Neural cell (in vitro differentiated cells): ENCODE data around the gene ADGRB3. TPM values are rescaled to one million over a fixed set of nuclear protein-coding genes. Genes with fewer than 3 reads are reported as not detected.

Source experiments
- H2AFZ ChIP-seq: fragments of 200-600, 300-800 bp; sonication (generic), shearing (Covaris generic); 2 replicates; pipeline ENCODE4 v1.6.0; 2014; ENCODE audit warnings: low read depth, mild to moderate bottlenecking, antibody characterized with exemption, low read length, moderate library complexity
- H3F3A ChIP-seq: fragments of 200-600 bp; shearing (Covaris generic); 2 replicates; pipeline ENCODE4 v1.6.1; 2016; ENCODE audit warnings: mild to moderate bottlenecking, moderate library complexity, mixed read lengths, antibody characterized with exemption, low read length; ENCODE audit not compliant: insufficient read depth, poor library complexity, severe bottlenecking
- H3K27ac ChIP-seq: fragments of 200-600, 300-800 bp; sonication (generic), shearing (Covaris generic); 2 replicates; pipeline ENCODE4 v1.5.1; 2014; ENCODE audit warnings: mild to moderate bottlenecking, low read length, moderate library complexity
- H3K27me3 ChIP-seq: fragments of 300-800, 200-600 bp; sonication (generic), shearing (Covaris generic); 2 replicates; pipeline ENCODE4 v1.6.0; 2014; ENCODE audit warnings: mild to moderate bottlenecking, low read depth, low read length, moderate library complexity; ENCODE audit not compliant: insufficient read depth
- H3K36me3 ChIP-seq: fragments of 300-800, 200-600 bp; sonication (generic), shearing (Covaris generic); 2 replicates; pipeline ENCODE4 v1.5.1; 2014; ENCODE audit warnings: mild to moderate bottlenecking, antibody characterized with exemption, low read length, moderate library complexity; ENCODE audit not compliant: insufficient read depth
- H3K4me2 ChIP-seq: fragments of 300-800, 200-600 bp; sonication (generic), shearing (Covaris generic); 2 replicates; pipeline ENCODE4 v1.6.0; 2014; ENCODE audit warnings: mild to moderate bottlenecking, low read length
- H3K4me3 ChIP-seq: fragments of 300-800, 200-600 bp; sonication (generic), shearing (Covaris generic); 2 replicates; pipeline ENCODE4 v1.5.1; 2014; ENCODE audit warnings: mild to moderate bottlenecking, low read length, moderate library complexity
- H3K79me2 ChIP-seq: fragments of 200-600 bp; shearing (Covaris generic); replicated peaks from 2 replicates; pipeline ENCODE4 v1.6.0; 2014; ENCODE audit warnings: mild to moderate bottlenecking, low read length, moderate library complexity; ENCODE audit not compliant: insufficient read depth
- H3K9ac ChIP-seq: fragments of 300-800, 200-600 bp; sonication (generic), shearing (Covaris generic); 2 replicates; pipeline ENCODE4 v1.6.1; 2016; ENCODE audit warnings: mild to moderate bottlenecking, low read length, mixed read lengths
- H3K9me2 ChIP-seq: fragments of 200-600 bp; shearing (Covaris generic); 2 replicates; pipeline ENCODE4 v1.6.1; 2016; ENCODE audit warnings: mild to moderate bottlenecking, low read length, mixed read lengths; ENCODE audit not compliant: insufficient read depth
- H3K9me3 ChIP-seq: fragments of 200-600, 300-800 bp; sonication (generic), shearing (Covaris generic); 2 replicates; pipeline ENCODE4 v1.6.1; 2016; ENCODE audit warnings: mild to moderate bottlenecking, mixed run types, low read length, moderate library complexity, mixed read lengths
- H4K20me1 ChIP-seq: fragments of 200-600 bp; shearing (Covaris generic); 2 replicates; pipeline ENCODE4 v1.6.1; 2016; ENCODE audit warnings: mild to moderate bottlenecking, mixed run types; ENCODE audit not compliant: insufficient read depth
- EP300 ChIP-seq: fragments of 450-650 bp; conservative IDR thresholded peaks from 2 replicates; pipeline ENCODE4 v1.6.1; 2014; ENCODE audit warnings: antibody characterized with exemption, mild to moderate bottlenecking, moderate library complexity; ENCODE audit not compliant: poor library complexity, severe bottlenecking
- EZH2 ChIP-seq: fragments of 200-600, 300-800 bp; shearing (Covaris generic), sonication (generic); IDR thresholded peaks from 2 replicates; pipeline ENCODE4 v1.6.1; 2014; ENCODE audit warnings: antibody characterized with exemption, low read length, borderline replicate concordance, mild to moderate bottlenecking; ENCODE audit not compliant: insufficient read depth, poor library complexity, severe bottlenecking
- MXI1 ChIP-seq: fragments of 450-650 bp; conservative IDR thresholded peaks from 2 replicates; pipeline ENCODE4 v1.6.1; 2014; ENCODE audit warnings: antibody characterized with exemption, mild to moderate bottlenecking; ENCODE audit not compliant: poor library complexity, severe bottlenecking
- POLR2AphosphoS5 ChIP-seq: IDR thresholded peaks from 2 replicates; pipeline ENCODE4 v1.6.1; 2012
- RAD21 ChIP-seq: fragments of 450-650 bp; conservative IDR thresholded peaks from 2 replicates; pipeline ENCODE4 v1.6.1; 2014; ENCODE audit warnings: antibody characterized with exemption, mild to moderate bottlenecking, moderate library complexity
- polyA plus RNA-seq: library from polyadenylated mRNA; depleted of rRNA; stranded (reverse); fragments of >200 nt; gene quantifications from 2 replicates; pipeline ENCODE4 v1.2.3, GENCODE V29; 2014
- TF ChIP-seq, protein P1 (sequence below): fragments of 450-650 bp; IDR thresholded peaks from 2 replicates; pipeline ENCODE4 v1.5.1; 2014; ENCODE audit warnings: antibody characterized with exemption, mild to moderate bottlenecking, moderate library complexity; ENCODE audit not compliant: poor library complexity, severe bottlenecking
- TF ChIP-seq, protein P2 (sequence below): IDR thresholded peaks from 2 replicates; pipeline ENCODE4 v1.6.1; 2012; ENCODE audit warnings: borderline replicate concordance

The ADGRB3 gene
- polyA plus RNA-seq, 1 donor from 2014 or later, result 66.5 TPM

DNA sequence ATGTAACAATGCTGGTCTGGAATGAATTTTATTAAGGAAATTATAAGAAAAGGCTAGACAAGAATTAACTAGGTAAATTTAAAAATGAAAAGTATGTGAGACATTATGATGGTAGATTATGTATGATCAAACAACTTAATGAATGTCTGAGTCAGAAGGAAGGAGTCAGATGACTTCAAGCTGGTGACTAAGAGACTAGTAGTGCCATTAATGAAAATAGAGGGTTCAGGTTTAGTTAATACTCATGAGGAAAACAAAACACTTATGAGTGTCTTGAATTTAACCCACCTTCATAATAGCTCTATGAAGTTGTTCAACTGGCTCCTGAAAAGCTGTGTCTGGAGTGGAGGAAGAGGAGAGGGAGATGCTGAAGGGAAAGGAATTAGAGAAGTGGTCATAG lies 256.3 kb downstream of the ADGRB3 start:
- Histone ChIP-seq H2AFZ (no peak overlapping the region), H3K79me2 (no peaks in the 10 kb centered on the region), H4K20me1 (no peaks in the 10 kb centered on the region), H3F3A (no peaks in the 10 kb centered on the region), H3K9me2 (no peaks in the 10 kb centered on the region), H3K9ac (no peak overlapping the region), H3K36me3 (no peaks in the 10 kb centered on the region), H3K9me3 (no peaks in the 10 kb centered on the region), H3K4me2 (no peak overlapping the region), H3K27me3 (no peaks in the 10 kb centered on the region), H3K27ac (no peak overlapping the region), H3K4me3 (no peak overlapping the region)
- TF ChIP-seq, protein P1, sequence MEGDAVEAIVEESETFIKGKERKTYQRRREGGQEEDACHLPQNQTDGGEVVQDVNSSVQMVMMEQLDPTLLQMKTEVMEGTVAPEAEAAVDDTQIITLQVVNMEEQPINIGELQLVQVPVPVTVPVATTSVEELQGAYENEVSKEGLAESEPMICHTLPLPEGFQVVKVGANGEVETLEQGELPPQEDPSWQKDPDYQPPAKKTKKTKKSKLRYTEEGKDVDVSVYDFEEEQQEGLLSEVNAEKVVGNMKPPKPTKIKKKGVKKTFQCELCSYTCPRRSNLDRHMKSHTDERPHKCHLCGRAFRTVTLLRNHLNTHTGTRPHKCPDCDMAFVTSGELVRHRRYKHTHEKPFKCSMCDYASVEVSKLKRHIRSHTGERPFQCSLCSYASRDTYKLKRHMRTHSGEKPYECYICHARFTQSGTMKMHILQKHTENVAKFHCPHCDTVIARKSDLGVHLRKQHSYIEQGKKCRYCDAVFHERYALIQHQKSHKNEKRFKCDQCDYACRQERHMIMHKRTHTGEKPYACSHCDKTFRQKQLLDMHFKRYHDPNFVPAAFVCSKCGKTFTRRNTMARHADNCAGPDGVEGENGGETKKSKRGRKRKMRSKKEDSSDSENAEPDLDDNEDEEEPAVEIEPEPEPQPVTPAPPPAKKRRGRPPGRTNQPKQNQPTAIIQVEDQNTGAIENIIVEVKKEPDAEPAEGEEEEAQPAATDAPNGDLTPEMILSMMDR, result no peak
- TF ChIP-seq POLR2AphosphoS5 (no peak), EP300 (no peak), MXI1 (no peak), EZH2 (no peak), RAD21 (no peak)
- TF ChIP-seq, protein P2, sequence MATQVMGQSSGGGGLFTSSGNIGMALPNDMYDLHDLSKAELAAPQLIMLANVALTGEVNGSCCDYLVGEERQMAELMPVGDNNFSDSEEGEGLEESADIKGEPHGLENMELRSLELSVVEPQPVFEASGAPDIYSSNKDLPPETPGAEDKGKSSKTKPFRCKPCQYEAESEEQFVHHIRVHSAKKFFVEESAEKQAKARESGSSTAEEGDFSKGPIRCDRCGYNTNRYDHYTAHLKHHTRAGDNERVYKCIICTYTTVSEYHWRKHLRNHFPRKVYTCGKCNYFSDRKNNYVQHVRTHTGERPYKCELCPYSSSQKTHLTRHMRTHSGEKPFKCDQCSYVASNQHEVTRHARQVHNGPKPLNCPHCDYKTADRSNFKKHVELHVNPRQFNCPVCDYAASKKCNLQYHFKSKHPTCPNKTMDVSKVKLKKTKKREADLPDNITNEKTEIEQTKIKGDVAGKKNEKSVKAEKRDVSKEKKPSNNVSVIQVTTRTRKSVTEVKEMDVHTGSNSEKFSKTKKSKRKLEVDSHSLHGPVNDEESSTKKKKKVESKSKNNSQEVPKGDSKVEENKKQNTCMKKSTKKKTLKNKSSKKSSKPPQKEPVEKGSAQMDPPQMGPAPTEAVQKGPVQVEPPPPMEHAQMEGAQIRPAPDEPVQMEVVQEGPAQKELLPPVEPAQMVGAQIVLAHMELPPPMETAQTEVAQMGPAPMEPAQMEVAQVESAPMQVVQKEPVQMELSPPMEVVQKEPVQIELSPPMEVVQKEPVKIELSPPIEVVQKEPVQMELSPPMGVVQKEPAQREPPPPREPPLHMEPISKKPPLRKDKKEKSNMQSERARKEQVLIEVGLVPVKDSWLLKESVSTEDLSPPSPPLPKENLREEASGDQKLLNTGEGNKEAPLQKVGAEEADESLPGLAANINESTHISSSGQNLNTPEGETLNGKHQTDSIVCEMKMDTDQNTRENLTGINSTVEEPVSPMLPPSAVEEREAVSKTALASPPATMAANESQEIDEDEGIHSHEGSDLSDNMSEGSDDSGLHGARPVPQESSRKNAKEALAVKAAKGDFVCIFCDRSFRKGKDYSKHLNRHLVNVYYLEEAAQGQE, result no peak

DNA sequence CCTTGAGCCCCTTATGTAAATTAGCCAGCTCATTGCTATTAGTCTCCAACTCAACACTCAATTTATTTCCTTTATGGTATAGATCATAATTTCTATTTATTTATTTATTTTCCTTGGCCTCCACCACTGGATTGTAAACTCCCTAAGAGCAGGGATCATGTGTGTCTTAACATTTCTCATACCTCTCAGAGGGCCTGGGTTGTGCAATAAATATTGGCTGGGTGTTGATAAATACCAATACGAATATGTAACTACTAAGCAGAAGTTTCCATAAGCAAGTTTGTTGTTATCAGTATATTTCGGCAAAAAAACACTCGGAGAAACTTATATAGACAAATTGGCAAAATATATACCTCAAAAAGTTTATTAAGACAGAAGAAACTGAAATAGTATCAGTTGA lies 257.4 kb downstream of the ADGRB3 start:
- no peak overlapping the region for H2AFZ ChIP-seq
- H3K27ac ChIP-seq, result no peak overlapping the region
- H3K9me3 ChIP-seq, result no peaks in the 10 kb centered on the region
- H3K9me2 ChIP-seq, result no peaks in the 10 kb centered on the region
- TF ChIP-seq POLR2AphosphoS5, result no peak
- no peak for TF ChIP-seq MXI1
- no peak for TF ChIP-seq EP300
- TF ChIP-seq, protein P2, result no peak
- TF ChIP-seq, protein P1, result no peak
- H3K4me3 ChIP-seq, result no peak overlapping the region
- no peaks in the 10 kb centered on the region for H3K36me3 ChIP-seq
- no peaks in the 10 kb centered on the region for H3K27me3 ChIP-seq
- no peak overlapping the region for H3K9ac ChIP-seq
- H3K79me2 ChIP-seq, result no peaks in the 10 kb centered on the region
- H3F3A ChIP-seq, result no peaks in the 10 kb centered on the region
- H3K4me2 ChIP-seq, result no peak overlapping the region
- no peaks in the 10 kb centered on the region for H4K20me1 ChIP-seq
